Spleen (tissue), 7 donors: Measurements from ENCODE around the gene BTRC.

ENCODE experiments used
- POLR2A ChIP-seq, 3 donors: fragments of 450-650 bp; IDR thresholded peaks; one replicate each; pipeline ENCODE4 v1.5.1; 2017; ENCODE audit warnings: antibody characterized with exemption in 3 of 3, mild to moderate bottlenecking in 1 of 3
- TF ChIP-seq, protein P1 (sequence below), 11 experiments: fragments of 200-600 bp in 7 of 11; fragments of 450-650 bp in 4 of 11; sonication (generic) in 4 of 11; IDR thresholded peaks in 8 of 11; conservative IDR thresholded peaks in 3 of 11; 1 replicate in 7 of 11; 2 replicates in 4 of 11; pipeline versions ENCODE4 v1.4.0 to v1.8.0; 2016 to 2021; ENCODE audit warnings: antibody characterized with exemption in 11 of 11, inconsistent platforms in 4 of 11, mild to moderate bottlenecking in 1 of 11
- donor health status: DM: no; HTN: no; CAD: no; lungs with moderate emphysema.
- donor health status: DM: no; HTN: no; CAD: no.
- donor health status: DM: no; HTN: no; CAD: no.

DNA sequence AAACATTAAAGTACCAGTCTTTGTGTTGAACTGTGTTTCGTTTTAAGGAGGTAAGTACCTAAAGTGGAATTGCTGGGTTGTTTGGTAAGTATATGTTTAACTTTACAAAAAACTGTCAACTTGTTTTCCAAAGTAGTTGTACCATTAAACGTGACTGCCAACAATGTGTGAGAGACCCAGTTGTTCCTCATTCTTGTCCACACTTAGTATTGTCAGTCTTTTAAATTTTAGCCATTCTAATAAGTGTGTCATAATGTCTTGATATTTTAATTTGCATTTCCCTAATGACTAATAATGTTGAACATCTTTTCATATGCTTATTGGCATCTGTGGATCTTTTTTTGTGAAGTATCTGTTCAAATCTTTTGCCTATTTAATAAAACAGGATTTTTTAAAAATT is 159.8 kb downstream of the BTRC start:
- TF ChIP-seq, protein P1, sequence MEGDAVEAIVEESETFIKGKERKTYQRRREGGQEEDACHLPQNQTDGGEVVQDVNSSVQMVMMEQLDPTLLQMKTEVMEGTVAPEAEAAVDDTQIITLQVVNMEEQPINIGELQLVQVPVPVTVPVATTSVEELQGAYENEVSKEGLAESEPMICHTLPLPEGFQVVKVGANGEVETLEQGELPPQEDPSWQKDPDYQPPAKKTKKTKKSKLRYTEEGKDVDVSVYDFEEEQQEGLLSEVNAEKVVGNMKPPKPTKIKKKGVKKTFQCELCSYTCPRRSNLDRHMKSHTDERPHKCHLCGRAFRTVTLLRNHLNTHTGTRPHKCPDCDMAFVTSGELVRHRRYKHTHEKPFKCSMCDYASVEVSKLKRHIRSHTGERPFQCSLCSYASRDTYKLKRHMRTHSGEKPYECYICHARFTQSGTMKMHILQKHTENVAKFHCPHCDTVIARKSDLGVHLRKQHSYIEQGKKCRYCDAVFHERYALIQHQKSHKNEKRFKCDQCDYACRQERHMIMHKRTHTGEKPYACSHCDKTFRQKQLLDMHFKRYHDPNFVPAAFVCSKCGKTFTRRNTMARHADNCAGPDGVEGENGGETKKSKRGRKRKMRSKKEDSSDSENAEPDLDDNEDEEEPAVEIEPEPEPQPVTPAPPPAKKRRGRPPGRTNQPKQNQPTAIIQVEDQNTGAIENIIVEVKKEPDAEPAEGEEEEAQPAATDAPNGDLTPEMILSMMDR (IDR thresholded peaks at IDR 0.05 in 8 of 11, conservative IDR thresholded peaks at IDR 0.05 in 3 of 11): no peak
- no peak for TF ChIP-seq POLR2A (IDR thresholded peaks at IDR 0.05)
